GM20431 (cell line): ENCODE data around the gene DCLK1.
"Not testable (repeated sequence)": the region's sequence is repeated elsewhere in the genome, so short reads cannot be mapped to it uniquely, and the experiment has no call there.

Source experiments
- in situ Hi-C: fragments of 300-500 bp; cut with MseI, MboI; formaldehyde crosslinking; loops from one replicate; pipeline ENCODE4 v1.15.0; 2020; ENCODE audit warnings: low sequenced_read_pairs; ENCODE audit not compliant: unreplicated experiment

DCLK1 gene

DNA sequence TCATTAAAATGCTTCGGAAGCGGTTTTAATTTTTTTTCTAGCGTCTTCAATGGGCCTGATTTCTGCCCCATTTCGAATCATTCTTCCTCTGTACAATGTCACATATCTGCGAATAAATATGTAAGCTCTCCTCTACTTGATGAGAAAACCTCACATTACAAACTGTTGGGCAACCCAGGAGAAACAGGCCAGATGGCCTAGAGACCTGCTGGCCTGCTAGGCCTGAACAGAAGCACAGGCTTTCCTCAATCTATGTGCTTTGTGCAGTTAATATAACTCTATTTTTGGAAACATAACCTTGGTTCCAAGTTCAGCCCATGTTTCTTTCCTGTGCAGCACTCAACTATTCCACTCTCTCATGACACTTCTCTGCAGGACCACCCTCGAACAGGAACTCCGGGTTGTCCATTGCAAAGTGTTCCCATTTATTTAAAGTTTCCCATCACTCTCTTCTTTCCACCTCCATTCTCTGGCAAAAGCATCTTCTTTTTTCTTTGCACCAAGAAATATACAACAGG lies 42.0 kb downstream of the DCLK1 start:
- in situ Hi-C loops, result no loop called here

DNA sequence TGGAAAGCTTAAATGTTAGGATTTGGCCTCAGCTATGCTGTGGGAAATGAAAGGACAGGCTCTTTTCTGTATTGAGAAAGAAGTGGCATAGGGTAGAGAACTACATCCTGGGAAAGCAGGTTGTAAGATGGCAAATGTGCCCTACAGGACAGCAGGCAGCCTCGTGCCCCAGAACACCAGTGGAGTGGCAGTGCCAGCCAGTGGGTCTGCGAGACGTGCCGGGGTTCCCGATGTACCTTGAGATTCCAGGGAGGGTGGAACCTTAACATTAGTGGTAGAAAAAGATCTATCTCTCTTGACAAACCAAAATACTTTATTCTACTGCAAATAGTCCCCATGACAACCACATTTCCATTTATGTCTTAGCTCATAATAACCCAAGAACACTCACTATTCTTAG lies 42.7 kb downstream of the DCLK1 start:
- in situ Hi-C loops, result no loop called here

DNA sequence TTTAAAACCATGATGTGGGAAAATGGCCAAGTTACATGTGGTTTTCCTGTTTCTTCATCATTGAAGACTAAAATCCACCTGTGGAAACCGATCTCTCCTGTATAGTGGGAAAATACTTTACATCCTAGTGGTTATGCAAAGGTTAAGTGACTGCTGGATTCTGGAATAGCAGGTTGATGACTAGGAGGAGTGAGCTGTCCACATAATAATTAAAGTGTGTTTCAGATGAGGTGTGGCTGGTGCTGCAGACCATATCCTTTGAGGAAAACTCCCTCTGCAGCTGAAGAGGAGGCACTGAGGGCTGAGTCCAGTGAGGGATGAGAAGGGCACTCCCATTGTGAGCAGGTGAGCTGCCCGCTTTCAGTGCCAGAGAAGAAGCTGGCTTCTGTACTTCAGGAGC lies 43.2 kb downstream of the DCLK1 start:
- in situ Hi-C loops, result no loop called here

DNA sequence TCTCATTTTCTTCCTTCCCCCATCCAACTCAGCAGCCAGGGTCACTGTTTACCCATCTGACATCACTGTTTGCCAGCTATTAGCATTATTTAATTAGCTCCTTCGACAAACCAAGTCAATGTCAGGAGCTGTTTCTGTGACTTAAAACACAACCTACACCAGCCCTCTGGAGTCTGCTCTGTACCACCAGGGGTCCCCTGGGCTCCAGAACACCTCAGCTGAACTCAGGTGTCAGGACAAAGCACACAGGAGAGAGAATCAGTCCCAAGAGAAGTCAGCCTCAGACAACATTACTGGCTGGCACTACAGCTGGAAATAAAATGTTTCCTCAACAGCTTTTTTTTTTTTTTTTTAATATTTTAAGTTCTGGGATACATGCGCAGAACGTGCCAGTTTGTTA lies 45.1 kb downstream of the DCLK1 start:
- in situ Hi-C loops, result no loop called here

DNA sequence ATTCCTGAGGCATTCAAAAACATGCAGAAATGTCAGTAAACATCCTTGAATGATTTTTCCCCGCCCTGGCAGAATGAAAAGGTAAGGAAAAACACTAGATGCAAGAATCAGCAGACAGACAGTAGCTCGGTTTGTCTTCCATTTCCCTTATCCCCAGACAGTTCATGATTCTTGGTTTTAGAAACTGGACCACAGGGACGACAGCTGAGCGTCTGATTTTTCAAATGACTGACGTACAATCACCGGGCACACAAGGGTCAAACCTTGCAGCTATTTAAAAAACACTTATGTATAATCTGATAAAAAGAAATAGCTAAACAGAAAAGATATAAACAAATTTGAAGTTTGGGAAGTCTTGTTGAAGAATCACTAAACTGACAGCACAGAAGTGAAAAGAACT lies 47.1 kb downstream of the DCLK1 start:
- in situ Hi-C loops, result no loop called here

DNA sequence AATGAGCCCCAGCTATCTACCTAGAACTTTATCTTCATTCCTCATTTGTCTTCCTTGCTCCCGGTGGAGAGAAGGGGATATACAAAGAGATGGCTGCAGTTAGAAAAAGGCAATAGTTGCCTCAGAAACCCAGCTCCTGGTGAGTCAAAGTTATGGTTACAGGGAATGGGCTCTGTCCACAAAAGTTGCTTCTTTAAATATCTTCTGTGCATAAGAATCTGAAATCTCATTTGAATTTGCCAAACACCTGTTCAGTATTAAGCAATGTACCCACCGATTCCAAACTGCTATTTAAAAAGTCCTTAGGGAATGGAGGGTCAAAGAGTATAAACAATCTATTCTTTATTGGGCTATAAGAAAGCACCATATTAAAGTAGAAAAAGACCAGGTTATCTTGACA lies 48.4 kb downstream of the DCLK1 start:
- in situ Hi-C loops, result no loop called here

DNA sequence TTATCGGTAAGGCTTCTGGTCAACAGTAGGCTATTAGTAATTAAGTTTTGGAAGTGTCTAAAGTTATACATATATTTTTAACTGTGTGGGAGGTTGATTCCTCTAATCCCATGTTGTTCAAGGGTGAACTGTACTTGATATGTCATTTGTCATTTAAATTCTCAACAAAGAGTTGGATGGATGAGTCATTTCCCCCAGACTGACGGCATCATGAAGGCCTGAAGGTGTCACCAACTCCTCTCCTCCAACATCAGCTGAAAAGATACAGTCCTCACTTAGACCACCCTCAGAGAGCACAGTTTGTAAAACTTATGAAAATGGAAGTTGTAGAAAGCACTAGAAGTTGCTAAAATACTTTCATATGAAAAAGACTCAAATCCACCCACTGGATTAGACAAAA lies 48.8 kb downstream of the DCLK1 start:
- in situ Hi-C loops, result no loop called here

DNA sequence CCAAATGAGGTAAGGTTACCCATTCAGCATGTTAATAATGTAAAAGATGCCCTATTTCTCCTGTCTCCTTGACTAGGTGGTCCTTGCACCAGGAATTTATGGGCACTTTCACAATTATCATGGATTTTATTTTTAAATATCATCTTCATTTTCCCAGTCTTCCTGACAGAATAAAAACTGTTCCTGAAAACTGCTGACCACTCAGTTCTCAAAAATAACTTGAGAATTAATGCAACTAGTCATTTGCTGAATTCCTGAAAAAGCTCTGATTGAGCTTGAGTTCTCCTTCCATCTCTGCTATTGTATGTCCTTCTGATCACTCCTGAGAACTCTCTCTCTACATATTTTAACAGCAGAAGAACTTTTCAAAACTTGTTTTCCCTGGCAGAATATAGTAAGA lies 55.0 kb downstream of the DCLK1 start:
- in situ Hi-C loops, result no loop called here

DNA sequence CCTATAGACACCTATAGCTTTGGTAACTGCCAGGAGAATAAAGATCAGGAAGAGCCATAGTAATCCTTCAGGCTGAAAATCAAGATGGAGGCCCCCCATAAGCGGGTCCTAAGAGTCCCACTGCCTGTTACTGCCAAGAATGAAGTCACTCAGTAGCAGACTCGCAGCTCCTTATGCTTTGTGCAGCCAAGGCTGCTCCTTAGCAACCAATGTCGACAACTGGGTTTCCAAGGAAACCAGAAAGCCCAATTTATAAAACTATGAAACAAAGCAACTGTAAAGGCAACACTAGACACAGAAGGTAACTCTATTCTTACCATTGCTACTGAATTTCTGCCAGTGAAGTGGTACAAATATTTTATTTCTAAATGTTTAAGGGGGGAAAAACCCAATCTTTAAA lies 56.5 kb downstream of the DCLK1 start:
- in situ Hi-C loops, result no loop called here

DNA sequence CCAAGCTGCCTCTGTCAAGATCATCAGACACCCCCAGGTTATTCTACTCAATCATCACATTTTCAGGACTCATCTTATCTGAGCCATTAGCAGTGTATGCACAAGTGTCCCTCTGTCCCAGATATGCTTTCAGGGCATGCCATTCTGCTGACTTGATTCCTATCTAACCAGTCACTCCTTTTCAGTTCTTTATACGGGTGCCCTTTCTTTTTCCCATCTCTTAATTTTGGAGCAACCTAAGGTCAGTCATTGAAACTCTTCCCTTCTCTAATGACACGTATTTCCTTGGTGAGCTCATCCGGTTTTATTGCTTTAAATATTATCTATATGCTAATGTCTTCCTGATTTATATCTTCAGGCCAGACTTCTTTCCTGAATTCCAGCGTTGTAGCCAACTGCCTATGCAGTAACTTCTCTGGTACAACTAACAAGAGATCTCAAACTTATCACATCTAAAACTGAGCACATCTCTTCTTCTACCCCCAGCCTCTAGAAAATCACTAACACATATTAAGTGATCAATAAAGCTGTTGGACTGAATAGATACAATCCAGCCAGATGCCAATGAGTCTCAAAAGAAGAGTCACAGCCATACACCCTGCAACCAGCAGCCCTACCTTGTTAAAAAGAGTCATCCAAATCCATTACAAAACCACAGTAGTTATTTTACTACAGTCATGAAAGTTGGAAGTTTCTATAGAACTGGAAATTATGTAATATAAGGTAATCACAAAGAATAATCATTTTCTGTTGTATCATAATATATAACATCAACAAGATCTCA lies 58.8 kb downstream of the DCLK1 start:
- in situ Hi-C loops, result no loop called here

DNA sequence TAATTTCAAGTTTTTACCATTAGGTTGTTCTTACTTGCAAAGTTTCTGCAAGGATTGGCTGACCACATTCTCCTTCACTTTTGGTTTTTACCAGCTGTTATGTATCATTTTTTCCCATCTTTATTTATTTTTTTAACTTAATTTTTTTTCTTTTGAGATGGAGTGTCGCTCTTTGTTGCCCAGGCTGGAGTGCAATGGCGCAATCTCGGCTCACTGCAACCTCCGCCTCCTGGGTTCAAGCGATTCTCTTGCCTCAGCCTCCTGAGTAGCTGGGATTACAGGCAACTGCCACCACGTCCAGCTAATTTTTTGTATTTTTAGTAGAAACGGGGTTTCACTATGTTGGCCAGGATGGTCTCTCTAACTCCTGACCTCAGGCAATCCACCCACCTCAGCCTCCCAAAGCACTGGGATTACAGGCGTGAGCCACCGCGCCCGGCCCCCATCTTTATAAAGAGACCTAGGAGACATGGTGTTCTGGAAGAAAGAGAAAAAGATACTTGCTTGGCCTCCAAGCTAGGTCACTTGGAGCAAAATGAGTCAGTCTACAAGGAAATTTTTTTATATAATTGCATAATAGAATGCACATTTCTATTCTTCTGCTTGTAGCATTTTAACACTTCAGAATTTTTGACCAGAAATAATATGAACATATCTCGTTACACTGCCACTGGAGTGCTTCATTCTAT lies 60.5 kb downstream of the DCLK1 start:
- in situ Hi-C loops, result not testable (repeated sequence)

DNA sequence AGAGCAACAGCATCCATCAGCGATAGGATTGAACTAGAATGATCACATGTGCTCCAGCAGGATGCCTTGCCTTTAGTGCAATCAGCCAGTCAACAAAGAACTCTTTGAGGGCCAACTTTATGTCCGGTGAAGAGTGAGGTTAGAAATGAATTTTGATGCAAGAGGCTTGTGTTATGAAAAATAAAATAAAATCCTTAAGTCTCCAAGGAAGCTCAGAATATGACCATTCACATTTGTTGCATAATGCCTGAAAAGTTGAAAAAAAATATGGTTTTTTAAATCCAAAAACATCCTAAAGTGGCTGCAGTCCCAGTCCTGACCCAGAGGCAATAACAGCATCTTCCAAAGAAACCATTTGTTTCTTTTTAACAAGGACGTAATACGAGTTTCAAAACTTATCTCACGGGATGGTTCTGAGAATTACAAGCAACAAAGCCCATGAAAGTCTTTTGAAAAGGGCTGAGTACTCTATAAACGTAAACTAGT lies 61.3 kb downstream of the DCLK1 start:
- in situ Hi-C loops, result no loop called here

DNA sequence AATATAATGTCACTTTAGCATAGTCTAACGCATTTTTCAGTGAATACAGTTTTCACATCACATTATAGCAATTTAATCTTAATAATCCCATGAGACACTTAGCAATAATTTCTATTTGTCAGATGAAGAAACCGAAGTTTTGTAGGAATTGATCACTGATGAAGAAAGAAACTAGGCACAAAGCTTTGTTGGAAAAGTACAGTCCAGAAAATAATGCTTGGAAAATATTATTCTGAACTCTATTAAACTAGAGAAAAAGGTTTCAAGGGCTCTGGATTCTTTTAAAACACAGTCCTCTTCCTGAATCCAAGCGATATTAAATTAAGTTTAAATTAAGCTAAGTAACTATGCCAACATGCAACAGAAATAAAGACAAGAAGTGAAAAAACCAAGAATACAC lies 62.2 kb downstream of the DCLK1 start:
- in situ Hi-C loops, result no loop called here

DNA sequence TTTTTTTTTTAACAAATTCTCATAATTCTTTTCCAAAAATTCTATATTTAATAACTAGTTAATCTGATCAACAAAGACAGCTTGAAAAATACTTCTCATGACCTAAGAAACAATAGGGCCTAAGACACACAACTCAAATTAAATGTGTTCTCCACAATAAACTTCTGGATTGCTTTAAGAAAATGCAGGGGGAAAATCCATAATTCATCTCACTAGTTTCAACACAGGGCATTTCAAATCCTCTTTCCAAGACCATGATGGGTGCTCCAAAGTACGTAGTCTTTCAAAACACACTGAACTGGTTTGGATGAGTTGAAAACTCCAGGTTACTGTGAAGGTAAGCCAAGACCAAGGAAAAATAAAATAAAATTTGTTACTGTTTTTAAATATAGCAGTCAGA lies 62.6 kb downstream of the DCLK1 start:
- in situ Hi-C loops, result no loop called here

DNA sequence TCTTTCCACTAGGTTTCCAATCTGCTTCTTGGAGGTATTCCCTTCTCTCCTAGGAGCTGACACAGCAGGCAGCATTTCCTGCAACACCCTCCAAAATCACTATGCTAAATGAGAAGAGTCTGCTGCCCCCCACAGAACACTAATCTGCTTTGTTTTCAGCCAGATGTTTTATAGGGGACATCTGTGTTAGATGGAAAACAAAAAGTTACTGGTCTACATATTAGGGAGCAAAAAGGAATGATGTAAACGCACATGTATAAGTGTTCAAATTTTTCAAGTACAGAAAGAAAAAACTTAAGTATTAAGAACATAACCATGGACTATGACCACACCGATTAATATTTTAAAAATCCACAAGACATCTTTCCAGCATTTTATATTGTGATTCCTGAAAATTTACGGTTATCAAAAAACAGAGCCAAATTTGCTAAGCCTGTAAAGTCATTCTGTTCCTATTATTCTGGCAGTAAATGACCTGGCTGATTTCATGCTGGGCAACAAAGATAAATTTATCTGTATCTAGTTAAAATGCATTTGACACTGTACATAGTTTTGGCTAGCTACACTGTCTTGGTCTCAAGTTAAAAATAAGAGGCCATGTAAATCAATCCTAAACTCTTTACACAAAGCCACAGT lies 63.3 kb downstream of the DCLK1 start:
- in situ Hi-C loops, result no loop called here

DNA sequence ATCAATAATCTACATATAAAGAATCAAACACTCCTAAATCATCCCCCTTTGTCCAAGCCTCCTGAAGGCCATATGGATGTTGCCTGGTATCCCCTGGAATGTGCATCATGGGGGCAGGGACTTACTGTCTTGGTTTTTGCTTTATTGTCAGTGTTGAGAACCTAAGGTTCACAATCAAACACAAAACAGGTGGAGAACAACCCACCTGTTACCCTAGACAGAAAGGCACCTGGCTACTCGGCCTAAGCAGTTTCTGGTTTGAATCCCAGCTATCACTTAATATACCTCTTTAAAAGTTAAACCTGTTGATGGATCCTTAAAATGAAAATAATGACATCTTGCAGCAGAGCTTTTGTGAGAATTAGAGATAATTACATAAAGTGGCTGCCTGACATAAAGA lies 68.9 kb downstream of the DCLK1 start:
- in situ Hi-C loops, result no loop called here

DNA sequence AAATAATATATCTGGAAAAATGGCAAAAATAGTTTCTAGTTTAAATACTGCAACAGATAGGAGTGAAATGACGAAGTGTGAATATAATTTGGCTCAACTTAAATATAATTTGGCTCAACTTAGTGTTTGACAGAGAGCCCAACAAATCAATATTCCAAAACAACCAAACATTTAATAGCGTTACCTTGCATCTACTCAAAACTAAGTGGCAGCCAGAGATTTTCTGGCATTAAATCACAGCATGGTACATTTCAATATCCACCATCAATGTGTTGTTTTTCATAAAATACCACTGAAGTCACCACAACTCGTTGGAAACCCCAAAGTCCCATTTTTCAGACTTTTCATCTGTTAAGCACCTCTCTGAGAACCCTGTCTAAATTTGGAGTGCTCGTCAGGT lies 69.6 kb downstream of the DCLK1 start:
- in situ Hi-C loops, result no loop called here

DNA sequence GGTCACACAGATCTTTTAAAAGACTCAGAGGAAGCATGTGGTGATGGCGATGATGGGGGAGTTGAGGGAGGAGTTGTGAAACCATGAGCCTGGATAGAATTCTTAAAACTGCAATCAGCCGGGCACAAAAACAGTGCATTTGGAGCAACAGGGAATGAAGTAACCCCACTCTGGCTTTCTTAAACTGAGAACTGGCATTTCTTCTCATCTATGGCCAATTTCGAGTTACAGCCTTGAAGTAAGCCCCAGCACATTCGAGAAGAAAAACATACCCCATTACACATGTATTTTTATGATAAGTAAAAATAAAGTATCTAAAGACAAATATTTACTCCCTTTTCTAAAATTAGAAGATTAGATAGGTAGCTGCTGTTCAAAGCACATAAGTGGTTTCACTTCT lies 70.1 kb downstream of the DCLK1 start:
- in situ Hi-C loops, result no loop called here

DNA sequence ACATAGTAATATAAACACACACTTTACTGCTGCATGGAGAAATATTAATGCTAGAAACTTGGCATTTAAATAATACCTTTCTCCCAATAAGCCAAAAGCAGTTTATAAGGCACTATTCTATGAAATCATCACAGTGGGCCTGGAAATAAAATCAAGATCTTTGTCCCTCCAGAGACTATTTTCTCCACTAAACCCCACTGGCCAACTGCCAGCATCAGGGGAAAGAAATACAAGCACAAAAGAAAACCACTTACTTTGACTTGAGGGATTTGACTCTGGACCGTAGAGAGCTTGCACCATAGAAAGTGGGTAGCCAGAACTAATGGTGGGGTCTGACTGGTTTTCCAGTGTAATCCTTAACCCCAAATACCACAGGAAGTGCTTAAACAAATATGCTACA lies 71.9 kb downstream of the DCLK1 start:
- in situ Hi-C loops, result no loop called here

DNA sequence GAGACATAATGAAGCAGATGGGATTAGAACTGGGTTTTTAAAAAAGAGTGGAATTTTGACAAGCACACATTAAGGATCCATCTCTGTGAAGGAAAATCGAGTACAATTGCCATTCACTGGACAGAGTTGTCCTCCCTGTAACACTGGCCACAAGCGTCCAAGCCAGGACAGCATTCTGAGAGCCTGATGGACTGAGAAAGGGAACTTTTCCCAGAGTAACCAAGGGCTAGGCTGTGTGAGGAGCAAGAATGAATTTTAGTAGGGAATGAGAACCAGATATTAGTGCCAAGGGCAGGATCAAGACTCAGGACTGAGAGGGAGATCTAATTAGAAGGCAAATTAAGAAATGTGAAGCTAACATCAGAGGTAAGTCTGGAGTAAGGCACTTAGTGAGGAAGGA lies 73.1 kb downstream of the DCLK1 start:
- in situ Hi-C loops, result no loop called here

DNA sequence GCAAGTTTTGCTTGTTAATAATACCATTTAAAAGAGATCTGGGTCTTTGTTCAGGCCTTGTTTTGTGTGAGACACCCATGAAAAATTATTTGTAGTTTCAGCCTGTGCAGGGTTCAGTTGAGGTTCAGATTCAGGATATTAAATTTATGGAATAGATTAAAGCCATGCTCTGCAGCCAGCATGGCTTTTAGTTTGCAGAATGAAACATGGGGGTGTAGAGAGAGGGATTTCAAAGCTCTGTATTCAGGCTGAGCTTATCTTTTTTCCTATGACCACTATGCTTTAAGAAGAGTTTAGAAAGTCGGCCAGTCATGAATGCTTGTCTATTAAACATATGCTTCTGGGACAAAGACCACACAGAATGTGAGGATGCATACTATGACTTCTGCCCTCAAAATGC lies 73.6 kb downstream of the DCLK1 start:
- in situ Hi-C loops, result no loop called here
